ENCODE data around the gene TTC39A.

Gene TTC39A

DNA sequence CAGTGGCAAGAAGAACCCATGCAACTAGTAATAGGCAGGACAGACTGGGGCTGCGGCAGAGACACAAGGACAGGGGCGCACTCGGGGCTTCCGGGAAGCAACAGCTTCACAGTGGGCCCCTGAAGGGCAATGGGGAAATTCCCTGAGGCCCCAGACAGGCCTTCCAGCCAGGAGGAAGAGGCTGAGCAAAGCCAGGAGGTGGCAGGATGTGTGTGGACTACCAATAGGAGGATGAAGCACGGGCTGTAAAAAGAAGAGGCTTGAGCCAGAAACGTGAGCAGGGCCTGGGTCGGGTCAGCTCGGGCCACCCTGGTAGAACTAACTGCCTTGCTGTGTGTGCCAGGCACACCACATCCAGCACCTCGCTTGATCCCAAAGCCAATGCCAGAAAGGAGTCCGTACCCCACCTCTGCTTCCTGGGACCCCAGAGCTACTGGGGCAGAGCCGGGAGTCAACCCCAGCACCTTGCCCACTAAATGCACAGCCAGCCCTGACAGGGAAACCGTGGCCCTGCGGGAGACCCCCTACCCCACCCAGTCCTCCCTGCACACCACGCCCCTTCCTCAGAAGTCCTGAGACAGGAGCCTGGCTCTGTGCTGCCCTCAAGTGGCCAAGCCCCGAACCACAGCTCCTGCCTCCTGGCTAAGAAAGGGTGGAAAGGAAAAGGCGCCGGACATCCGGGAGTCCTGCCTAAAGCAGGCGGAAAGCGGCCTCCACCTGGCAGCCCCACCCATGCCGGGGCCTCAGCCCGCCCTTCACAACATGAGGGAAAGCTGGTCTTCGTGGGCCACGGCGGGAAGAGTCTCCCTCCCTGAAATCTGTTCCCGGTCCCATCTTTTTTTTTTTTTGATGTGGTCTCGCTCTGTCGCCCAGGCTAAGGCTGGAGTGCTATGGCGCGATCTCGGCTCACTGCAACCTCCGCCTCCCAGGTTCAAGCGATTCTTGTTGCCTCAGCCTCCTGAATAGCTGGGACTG is 33.7 kb downstream of the TTC39A start:
- peak; percentile 61 for DNase-seq

GRCh38 chr1:51295926-51296325 is 34.4 kb downstream of the TTC39A start:
- DNase-seq, result no peak

DNA sequence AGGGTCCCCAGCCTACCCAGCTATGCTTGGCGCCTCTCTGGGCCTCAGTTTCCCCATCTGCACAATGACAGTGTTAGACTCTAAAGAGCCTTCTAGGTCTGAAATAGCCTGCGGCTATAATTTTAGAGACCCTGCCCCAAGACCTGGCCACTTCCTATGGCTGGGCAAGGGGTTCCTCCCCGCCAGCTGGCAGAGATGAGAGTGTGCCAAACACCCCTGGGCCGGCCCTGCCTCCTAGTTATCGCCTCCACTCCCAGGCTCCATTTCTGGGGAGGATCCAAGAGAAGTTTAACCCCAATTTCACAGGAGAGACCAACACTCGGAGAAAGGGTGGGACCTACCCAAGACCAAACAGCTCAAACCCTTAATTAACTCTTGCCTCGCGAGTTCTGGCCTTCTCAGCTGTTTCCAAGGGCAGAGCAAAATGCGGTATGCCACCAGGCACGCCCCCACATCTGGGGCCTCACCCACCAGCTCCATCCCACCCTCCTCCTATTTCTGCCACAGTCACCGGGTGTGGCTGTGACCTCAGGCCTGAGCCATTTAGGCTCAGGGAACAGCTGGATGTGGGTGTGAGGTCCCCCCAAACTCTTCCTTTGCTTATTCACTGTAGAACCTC is 35.7 kb downstream of the TTC39A start:
- DNase-seq, result no peak

DNA sequence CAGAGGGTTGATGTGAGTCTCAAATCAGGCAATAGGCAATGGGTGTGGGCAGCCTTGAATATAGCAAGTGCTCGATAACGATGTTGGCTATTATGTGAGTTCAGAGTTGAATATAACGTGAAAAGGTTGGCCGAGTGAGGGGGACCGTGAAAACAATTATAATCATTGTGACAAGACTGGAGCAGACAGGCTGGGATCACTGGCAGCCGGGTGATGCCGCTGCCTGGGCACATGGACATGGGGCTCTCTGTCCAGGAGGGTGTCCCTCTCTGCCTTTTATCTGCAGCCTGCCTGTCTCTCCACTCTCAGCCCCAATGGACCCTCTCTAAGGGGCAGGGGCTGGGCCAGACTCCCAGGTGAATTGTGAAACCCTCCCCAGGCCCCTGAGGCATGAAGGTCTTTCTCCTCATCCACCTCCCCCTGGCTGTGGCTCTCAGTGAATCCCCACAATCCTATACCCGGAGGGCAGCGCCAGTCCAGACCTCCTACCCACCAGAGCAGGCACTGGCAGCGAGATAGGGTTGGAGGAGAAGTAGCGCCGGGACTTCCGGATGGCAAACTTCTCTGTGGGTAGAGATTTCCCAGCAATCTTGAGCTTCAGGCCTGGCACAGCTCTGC is 36.4 kb downstream of the TTC39A start:
- no peak for DNase-seq

- DNase-seq, result no peak
These were observed 39.9 kb downstream of the TTC39A start for GRCh38 chr1:51290489-51290847.

- no peak for DNase-seq
These were observed 40.5 kb downstream of the TTC39A start for GRCh38 chr1:51289676-51290488.

DNA sequence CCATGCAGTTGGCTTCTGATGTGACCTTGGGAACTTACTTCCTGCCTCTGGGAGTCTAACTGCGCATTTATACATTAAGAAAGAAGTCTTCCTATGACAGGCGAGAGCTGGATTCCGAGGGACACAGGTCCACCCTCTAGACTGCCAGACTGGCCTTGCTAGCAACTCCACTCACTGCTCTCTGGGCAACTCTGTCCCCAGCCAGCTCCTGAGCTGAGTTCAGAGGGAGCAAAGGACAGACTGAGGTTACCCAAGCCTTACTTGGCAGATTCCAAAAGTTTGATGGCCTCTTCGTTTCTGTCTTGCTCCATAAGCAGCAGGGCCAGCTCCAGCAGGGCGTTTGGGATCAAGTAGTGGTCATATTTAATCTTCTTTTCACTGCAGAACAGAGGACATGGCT is 41.8 kb downstream of the TTC39A start:
- no peak for DNase-seq

GRCh38 chr1:51287966-51288365 is 42.4 kb downstream of the TTC39A start:
- no peak for DNase-seq

DNA sequence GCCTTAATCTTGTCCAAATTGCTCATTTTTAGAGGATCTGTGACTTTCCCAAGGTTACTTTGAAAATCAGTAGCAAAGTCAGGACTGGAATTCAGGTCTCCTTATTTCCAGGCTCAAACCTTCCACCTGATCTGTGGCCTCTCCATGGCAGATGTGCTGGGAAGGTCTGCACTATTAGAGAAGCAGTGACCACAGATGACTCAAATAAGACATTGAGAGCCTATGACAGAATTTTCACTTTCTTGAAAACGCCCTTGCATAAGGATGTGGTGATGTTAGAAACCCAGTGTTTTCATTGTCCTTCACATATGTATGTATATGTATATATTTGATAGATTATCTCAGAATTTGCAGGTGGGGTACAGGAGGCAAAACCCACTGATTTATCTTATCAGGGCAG is 45.3 kb downstream of the TTC39A start:
- DNase-seq, result no peak

DNA sequence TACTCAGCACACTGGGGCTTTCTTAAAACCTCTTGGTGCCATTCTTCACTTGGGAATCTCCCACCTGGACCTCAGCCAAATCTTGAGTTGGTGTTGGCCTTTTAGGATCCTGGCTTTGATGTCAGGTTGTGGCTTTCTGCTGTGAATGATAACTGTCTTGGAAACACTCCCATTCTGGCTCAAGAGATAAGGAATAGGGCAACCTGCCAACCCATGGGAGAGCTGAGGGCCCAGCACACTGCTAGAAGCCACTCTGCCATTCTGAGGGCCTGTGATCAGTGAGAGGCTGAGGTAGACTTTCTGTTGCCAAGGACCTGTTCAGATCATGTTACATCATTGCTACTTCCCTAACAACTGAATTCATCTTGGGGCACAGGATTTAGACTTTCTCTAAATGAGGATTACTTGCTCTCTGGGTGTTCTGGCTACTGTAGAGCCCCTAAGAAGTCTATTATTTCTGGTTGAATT is 45.8 kb downstream of the TTC39A start:
- DNase-seq, result no peak

DNA sequence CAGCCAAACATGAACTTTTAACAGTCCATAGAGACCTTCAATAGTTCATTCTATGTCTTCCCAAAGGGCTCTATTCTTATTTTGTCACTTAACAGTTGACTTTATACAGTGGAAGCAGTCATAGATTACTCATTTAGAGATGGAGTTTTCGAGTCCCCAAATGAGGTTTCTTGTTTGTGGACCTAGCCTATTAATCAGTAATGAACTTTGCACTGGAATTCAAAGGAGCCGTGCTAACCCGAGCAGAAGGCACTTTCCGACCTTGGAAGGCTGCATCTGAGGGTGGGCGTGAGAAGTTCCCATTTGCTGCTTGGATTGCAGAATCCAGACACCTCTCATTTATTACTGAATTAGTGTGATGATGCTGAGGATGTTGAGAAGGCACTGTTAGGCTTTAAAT is 46.4 kb downstream of the TTC39A start:
- DNase-seq, result no peak

DNA sequence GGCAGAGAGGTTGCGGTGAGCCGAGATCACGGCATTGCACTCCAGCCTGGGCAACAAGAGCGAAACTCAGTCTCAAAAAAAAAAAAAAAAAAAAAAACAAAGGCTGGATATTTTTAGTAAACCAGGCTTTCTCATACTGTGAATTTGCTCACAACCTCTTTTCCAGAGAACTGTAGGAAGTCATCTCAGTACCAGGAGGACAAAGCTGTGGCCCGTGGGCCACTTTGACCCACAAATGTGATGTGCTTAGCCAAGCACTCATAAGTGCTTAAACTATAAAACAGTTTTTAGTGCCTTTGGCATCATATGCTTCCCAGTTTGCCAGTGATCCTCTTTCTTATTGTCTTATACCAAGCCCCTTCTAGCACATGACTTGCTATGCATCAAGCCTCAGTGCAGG is 47.8 kb downstream of the TTC39A start:
- DNase-seq, result no peak

DNA sequence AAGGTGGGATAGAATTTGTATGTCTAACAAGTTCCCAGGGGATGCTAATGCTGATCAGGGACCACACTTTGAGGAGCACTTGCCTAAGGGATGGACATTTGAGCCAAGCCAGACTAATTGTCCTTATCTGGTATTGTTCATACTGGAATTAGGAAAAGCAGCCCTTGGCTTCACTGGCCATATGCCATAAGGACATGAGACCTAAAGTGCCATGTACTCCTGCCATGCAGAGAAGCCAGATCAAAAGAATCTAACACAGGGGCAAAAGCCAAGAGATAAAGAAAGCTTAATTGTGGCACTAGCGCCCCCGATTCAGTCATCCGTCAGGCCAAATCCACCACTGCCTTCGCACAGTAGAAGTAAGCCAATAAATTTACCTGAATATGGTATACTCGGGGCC is 48.6 kb downstream of the TTC39A start:
- DNase-seq, result no peak

DNA sequence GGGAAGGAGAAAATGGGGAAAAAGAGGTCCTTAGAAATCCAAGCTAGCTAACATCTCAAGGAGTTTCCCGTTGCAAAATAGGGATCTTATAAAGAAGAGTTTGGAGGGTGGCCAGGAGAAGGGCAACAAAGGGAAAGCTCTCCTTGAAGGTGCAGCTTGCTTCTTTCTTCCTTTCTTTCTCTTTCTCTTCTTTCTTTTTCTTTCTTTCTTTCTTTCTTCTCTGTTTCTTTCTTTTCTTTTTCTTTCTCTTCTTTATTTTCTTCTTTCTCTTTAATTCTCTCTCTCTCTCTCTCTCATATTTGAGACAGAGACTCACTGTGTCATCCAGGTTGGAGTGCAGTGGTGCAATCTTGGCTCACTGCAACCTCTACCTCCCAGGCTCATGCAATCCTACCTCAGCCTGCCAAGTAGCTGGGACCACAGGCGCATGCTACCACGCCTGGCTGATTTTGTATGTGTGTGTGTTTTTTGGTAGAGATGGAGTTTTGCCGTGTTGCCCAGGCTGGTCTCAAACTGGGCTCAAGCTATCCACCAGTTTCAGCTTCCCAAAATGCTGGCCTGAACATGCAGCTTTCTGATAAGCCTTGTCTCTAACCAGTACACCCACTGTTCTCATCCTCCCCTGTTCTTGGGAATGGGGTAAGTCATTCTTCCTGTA is 49.9 kb downstream of the TTC39A start:
- peak; percentile 13 for DNase-seq

GRCh38 chr1:51276286-51276685 is 54.1 kb downstream of the TTC39A start:
- no peak for DNase-seq

DNA sequence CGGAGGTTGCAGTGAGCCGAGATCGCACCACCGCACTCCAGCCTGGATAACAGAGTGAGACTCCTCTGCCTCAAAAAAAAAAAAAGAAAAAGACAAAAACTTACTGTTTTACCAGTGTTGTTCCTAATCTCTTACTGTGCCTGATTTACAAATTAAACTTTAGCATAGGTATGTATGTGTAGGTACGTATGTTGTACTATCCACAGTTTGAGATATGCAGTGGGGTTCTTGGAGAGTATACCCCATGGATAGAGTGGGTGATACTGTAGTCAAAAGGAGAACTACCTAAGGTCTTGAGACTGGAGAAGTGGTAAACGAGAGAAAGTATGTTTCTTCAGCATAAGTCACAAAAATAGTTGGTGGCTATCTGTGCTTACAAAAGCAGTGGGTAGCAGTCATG is 55.7 kb downstream of the TTC39A start:
- DNase-seq, result no peak

DNA sequence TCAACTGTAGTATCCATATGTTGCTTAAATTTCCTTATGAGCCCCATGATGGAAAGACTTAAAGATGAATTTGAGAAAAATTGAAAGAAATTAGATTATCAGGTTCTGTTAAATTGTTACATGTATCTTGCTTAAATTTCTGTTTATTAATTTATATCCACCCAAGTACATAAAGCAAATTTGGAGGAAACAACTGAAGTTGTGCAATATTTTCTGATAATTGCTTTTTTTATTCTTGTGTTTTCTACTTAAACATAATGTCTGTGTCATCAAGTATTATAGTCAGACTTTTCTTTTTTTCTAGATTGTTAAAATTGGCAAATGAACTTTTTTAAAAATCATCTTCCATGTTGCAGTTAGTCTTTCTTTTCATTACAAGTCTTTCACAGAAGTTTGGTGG is 57.4 kb downstream of the TTC39A start:
- DNase-seq, result no peak

GRCh38 chr1:51270751-51271150 is 59.6 kb downstream of the TTC39A start:
- DNase-seq, result no peak

DNA sequence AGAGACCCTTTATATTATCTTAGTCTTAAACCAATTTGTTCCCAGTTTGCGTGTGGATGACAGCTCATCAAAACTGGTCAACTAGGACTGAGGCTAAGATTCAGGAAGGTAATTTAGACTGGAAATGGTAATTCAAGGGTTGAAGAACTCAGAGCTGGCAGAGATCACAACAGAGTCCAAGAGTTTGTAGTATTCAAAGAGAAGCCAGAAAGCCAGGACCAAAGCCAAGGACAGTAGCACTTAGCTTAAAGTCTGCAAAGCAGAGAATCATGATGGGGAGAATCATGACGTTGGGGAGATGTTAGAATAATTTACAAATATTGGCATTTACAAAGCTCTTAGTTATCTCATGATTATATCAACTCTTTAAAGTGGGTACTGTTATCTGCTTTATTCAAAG is 61.7 kb downstream of the TTC39A start:
- DNase-seq, result no peak

DNA sequence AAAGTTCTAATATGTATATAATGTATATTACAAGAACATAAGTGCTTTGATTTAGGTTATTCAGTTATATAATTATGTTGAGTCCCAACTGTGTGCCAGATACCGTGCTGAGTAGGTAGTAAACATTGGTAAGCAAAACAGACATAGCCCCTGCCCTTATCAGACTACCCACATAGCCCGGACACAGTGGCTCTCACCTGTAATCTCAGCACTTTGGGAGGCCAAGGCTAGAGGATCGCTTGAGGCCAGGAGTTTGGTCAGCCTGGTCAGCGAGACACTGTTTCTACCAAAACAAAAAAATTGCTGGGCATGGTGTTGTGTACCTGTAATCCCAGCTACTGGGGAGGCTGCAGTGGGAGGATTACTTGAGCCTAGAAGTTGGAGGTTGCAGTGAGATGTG is 63.6 kb downstream of the TTC39A start:
- no peak for DNase-seq

- DNase-seq, result no peak
These were observed 64.2 kb downstream of the TTC39A start for GRCh38 chr1:51266181-51266580.

- DNase-seq, result no peak
These were observed 64.7 kb downstream of the TTC39A start for GRCh38 chr1:51265618-51266017.

DNA sequence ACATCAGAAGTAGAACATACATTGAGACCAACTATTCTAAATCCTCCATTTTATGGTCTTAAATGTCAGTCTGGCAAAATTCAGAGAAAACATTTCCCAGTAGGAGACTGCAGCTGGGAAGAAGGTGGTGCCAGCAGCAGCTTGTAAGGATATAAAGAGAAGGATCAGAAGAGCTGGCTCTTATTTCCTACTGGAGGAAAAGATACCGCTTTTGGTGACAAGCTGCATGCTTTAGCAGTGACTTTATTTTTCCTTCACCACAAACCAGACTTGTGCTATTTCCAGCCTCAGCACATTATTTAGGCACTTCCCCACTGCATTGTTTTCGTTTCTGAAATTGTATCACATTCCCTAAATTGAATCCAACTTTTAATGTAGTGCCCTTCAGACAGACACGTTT is 65.9 kb downstream of the TTC39A start:
- peak; percentile 20 for DNase-seq

Data from NCI-H446 treated with DMSO at 0.1 percent for 48 hours (cell line).